T-cell (primary cell): ENCODE results near the gene SMIM17. TPM values are rescaled to one million over a fixed set of nuclear protein-coding genes. Genes with fewer than 3 reads are reported as not detected.

Experiments
- ATAC-seq, 4 experiments: fragments of 200-7000 bp in 3 of 4; fragments of 150-1000 bp in 1 of 4; cut with Tn5 transposase; replicated peaks in 1 of 4; 1 replicate in 3 of 4; 2 replicates in 1 of 4; pipeline ENCODE4 v1.10.0; 2021; ENCODE audit warnings: moderate library complexity in 3 of 4, mild to moderate bottlenecking in 2 of 4, moderate number of reproducible peaks in 1 of 4
- CTCF ChIA-PET, 2 donors: fragments of 300-600 bp; sonication (Branson Sonifier 250); formaldehyde crosslinking; loops; one replicate each; lab custom pipeline; 2022; ENCODE audit warnings: antibody characterized with exemption in 2 of 2; lab: Charles Lee
- POLR2A ChIA-PET, 2 donors: fragments of 300-600 bp; sonication (Branson Sonifier 250); formaldehyde crosslinking; loops; one replicate each; lab custom pipeline; 2022; ENCODE audit warnings: antibody characterized with exemption in 2 of 2; lab: Charles Lee
- DNase-seq, 35 experiments: peaks; one replicate each; pipeline versions ENCODE4 v3.0.0 to v3.0.0-alpha.2; 2013 to 2023
- H3K27ac ChIP-seq: one replicate; pipeline ENCODE4 v1.5.1; 2013; ENCODE audit warnings: low read length
- H3K27me3 ChIP-seq, 2 experiments: replicated peaks in 1 of 2; 1 replicate in 1 of 2; 2 replicates in 1 of 2; pipeline versions ENCODE4 v1.6.1 to v1.7.0; 2013; ENCODE audit warnings: low read length in 1 of 2, mixed read lengths in 1 of 2; ENCODE audit not compliant: control insufficient read depth in 2 of 2, insufficient read depth in 2 of 2; ENCODE audit errors: extremely low read depth in 1 of 2
- H3K36me3 ChIP-seq, 2 donors: 1 replicate in 1 of 2; 2 replicates in 1 of 2; pipeline versions ENCODE4 v1.6.1 to v1.7.0; 2013; ENCODE audit warnings: low read length in 1 of 2; ENCODE audit not compliant: control insufficient read depth in 2 of 2, insufficient read depth in 1 of 2; ENCODE audit errors: extremely low read depth in 1 of 2
- H3K4me1 ChIP-seq, 2 experiments: 1 replicate in 1 of 2; 2 replicates in 1 of 2; pipeline versions ENCODE4 v1.6.1 to v1.7.0; 2013; ENCODE audit warnings: low read length in 2 of 2, mixed read lengths in 1 of 2; ENCODE audit not compliant: insufficient read depth in 2 of 2, control insufficient read depth in 1 of 2; ENCODE audit errors: extremely low read depth in 1 of 2
- H3K4me3 ChIP-seq, 2 donors: 1 replicate in 1 of 2; 2 replicates in 1 of 2; pipeline versions ENCODE4 v1.5.1 to v1.7.0; 2013; ENCODE audit warnings: mild to moderate bottlenecking in 2 of 2, low read length in 1 of 2, moderate library complexity in 1 of 2; ENCODE audit not compliant: control insufficient read depth in 1 of 2; ENCODE audit errors: extremely low read depth in 1 of 2
- H3K9me3 ChIP-seq: 2 replicates; pipeline ENCODE4 v1.7.0; 2013
- H3K27ac Mint-ChIP-seq, 2 donors: one replicate each; pipeline ENCODE4 v1.8.0; 2020 to 2021; ENCODE audit warnings: mild to moderate bottlenecking in 2 of 2, mixed read lengths in 2 of 2
- H3K27me3 Mint-ChIP-seq, 2 donors: one replicate each; pipeline ENCODE4 v1.8.0; 2021 to 2022; ENCODE audit warnings: mixed read lengths in 2 of 2
- H3K36me3 Mint-ChIP-seq: one replicate; pipeline ENCODE4 v1.8.0; 2021; ENCODE audit warnings: mixed read lengths
- H3K4me1 Mint-ChIP-seq, 3 donors: one replicate each; pipeline ENCODE4 v1.8.0; 2020 to 2022; ENCODE audit warnings: mixed read lengths in 3 of 3, mild to moderate bottlenecking in 1 of 3
- H3K4me3 Mint-ChIP-seq, 3 donors: one replicate each; pipeline ENCODE4 v1.8.0; 2020 to 2022; ENCODE audit warnings: mild to moderate bottlenecking in 3 of 3, mixed read lengths in 3 of 3, moderate library complexity in 3 of 3
- H3K9me3 Mint-ChIP-seq, 3 donors: one replicate each; pipeline ENCODE4 v1.8.0; 2020 to 2022; ENCODE audit warnings: mixed read lengths in 3 of 3
- WGBS: methylation state at CpG from one replicate; pipeline ENCODE4 v1.1.5; 2013; ENCODE audit warnings: missing lambda C conversion rate; ENCODE audit not compliant: insufficient coverage; 5-methylcytosine and 5-hydroxymethylcytosine counted together
- total RNA-seq, 35 experiments: library from RNA in 6 of 35; stranded (reverse) in 6 of 35; fragments of 120-200 nt in 1 of 35; gene quantifications; one replicate each; pipeline versions ENCODE4 v1.2.1 to v1.2.4 and lab custom pipeline; 2013 to 2026

SMIM17 gene
- not detected for total RNA-seq
- total RNA-seq (2013): not detected
- 0 to 0.34 (median 0.07) reads per million in 29 experiments for total RNA-seq (lab: John Stamatoyannopoulos, UW)

GRCh38 chr19:56642711-56643459 lies at the start of gene SMIM17:
Gene SMIM17, plus strand, starts transcription at chr19:56643159. Its CDS starts 2,509 bp downstream, at chr19:56645668.
- Mint-ChIP-seq H3K4me3 (no peak within 1 kb of the TSS), H3K27ac (no peak within 1 kb of the TSS)
- 26% methylated on average over 44 of the region's 60 CpGs for WGBS

GRCh38 chr19:56594446-56594782 lies 48.5 kb upstream of the SMIM17 start:
- Mint-ChIP-seq H3K4me1 (peaks cover 20 to 25% (median 23%) of the 10 kb centered on the region in 3 donors), H3K27ac (peak overlapping the region; percentile 19 to 44), H3K4me3 (peak overlapping the region; percentile 80 to 93 (median 91)), H3K27me3 (no peaks in the 10 kb centered on the region), H3K36me3 (peaks cover 22% of the 10 kb centered on the region), H3K9me3 (peaks cover 14 to 24% (median 18%) of the 10 kb centered on the region in 3 donors)
- ChIA-PET CTCF (no interaction called here), POLR2A (no interaction called here)
- DNase-seq (no peak), ATAC-seq (no peak)
- H3K9me3 ChIP-seq: no peaks in the 10 kb centered on the region
- no peak overlapping the region for H3K4me3 ChIP-seq
- peaks cover 6 to 19% of the 10 kb centered on the region in 2 experiments for H3K4me1 ChIP-seq
- peaks cover 0 to 9% of the 10 kb centered on the region in 2 experiments for H3K27me3 ChIP-seq
- 84% methylated on average over 4 of the region's 4 CpGs for WGBS
- H3K36me3 ChIP-seq: no peaks in the 10 kb centered on the region
- H3K27ac ChIP-seq: peak overlapping the region; percentile 33

More at GRCh38 chr19:56642711-56643459, at the start of gene SMIM17:
- Histone ChIP-seq H3K9me3 (no peaks in the 10 kb centered on the region), H3K4me3 (no peak within 1 kb of the TSS), H3K27me3 (peaks cover 0 to 30% of the 10 kb centered on the region in 2 experiments), H3K36me3 (no peaks in the 10 kb centered on the region), H3K4me1 (no peaks in the 10 kb centered on the region), H3K27ac (no peak within 1 kb of the TSS)
- H3K36me3 Mint-ChIP-seq: peaks cover 13% of the 10 kb centered on the region
- peaks cover 7 to 16% of the 10 kb centered on the region in 2 donors for H3K27me3 Mint-ChIP-seq
- no peaks in the 10 kb centered on the region for H3K4me1 Mint-ChIP-seq
- DNase-seq: no peak
- no peak for ATAC-seq
- ChIA-PET POLR2A (no interaction called here), CTCF (no interaction called here)
- peaks cover 34 to 52% (median 46%) of the 10 kb centered on the region in 3 donors for H3K9me3 Mint-ChIP-seq

GRCh38 chr19:56594783-56595547 lies 48.0 kb upstream of the SMIM17 start, which contains the start of gene ZNF71:
Gene ZNF71, plus strand, starts transcription at chr19:56595302. Its CDS starts 6,257 bp downstream, at chr19:56601559.
- Mint-ChIP-seq H3K36me3 (peaks cover 22% of the 10 kb centered on the region), H3K27ac (peak within 1 kb of the TSS; percentile 75 to 87), H3K9me3 (peaks cover 14 to 24% (median 18%) of the 10 kb centered on the region in 3 donors), H3K27me3 (no peaks in the 10 kb centered on the region), H3K4me3 (peak within 1 kb of the TSS; percentile 80 to 93 (median 91)), H3K4me1 (peaks cover 20 to 25% (median 23%) of the 10 kb centered on the region in 3 donors)
- ChIA-PET POLR2A (interaction anchor here in 1 of 2 donors (0.7 kb wide), 1 partner anchor 274 kb away, joined by 15 read pairs; no protein-coding TSS in a partner anchor), CTCF (interaction anchor here in 1 of 2 donors (0.6 kb wide), 1 partner anchor 8 kb away, joined by 9 read pairs; no protein-coding TSS in a partner anchor)
- peak within 1 kb of the TSS; percentile 73 to 91 for H3K4me3 ChIP-seq
- peak; percentile 95 to 96 (median 95) for ATAC-seq
- peaks cover 6 to 19% of the 10 kb centered on the region in 2 experiments for H3K4me1 ChIP-seq
- H3K27me3 ChIP-seq: peaks cover 0 to 4% of the 10 kb centered on the region in 2 experiments
- peak within 1 kb of the TSS; percentile 33 for H3K27ac ChIP-seq
- H3K9me3 ChIP-seq: no peaks in the 10 kb centered on the region
- peak; percentile 70 to 87 (median 79) for DNase-seq
- WGBS: 1% methylated on average over 48 of the region's 52 CpGs
- no peaks in the 10 kb centered on the region for H3K36me3 ChIP-seq

GRCh38 chr19:56595548-56595899 lies 47.4 kb upstream of the SMIM17 start:
- peaks cover 15 to 25% (median 18%) of the 10 kb centered on the region in 3 donors for H3K9me3 Mint-ChIP-seq

GRCh38 chr19:56596676-56597075 lies 46.3 kb upstream of the SMIM17 start:
- Mint-ChIP-seq H3K27ac (no peak overlapping the region), H3K36me3 (peaks cover 32% of the 10 kb centered on the region), H3K4me3 (peak overlapping the region in 2 of 3 donors; percentile 80 to 91), H3K9me3 (peaks cover 21 to 27% (median 24%) of the 10 kb centered on the region in 3 donors), H3K4me1 (peaks cover 24 to 26% (median 25%) of the 10 kb centered on the region in 3 donors), H3K27me3 (no peaks in the 10 kb centered on the region)
- ChIA-PET CTCF (no interaction called here), POLR2A (no interaction called here)
- H3K36me3 ChIP-seq: peaks cover 0 to 11% of the 10 kb centered on the region in 2 donors
- H3K9me3 ChIP-seq: no peaks in the 10 kb centered on the region
- no peaks in the 10 kb centered on the region for H3K27me3 ChIP-seq
- no peak for ATAC-seq
- H3K27ac ChIP-seq: no peak overlapping the region
- H3K4me3 ChIP-seq: no peak overlapping the region
- DNase-seq: no peak
- peaks cover 6 to 19% of the 10 kb centered on the region in 2 experiments for H3K4me1 ChIP-seq
- no CpG with 5 or more reads among the region's 4 CpGs for WGBS

More at GRCh38 chr19:56595548-56595899, 47.4 kb upstream of the SMIM17 start:
- ATAC-seq (peak; percentile 39 to 43 (median 40)), DNase-seq (no peak)
- Histone ChIP-seq H3K27me3 (no peaks in the 10 kb centered on the region), H3K9me3 (no peaks in the 10 kb centered on the region), H3K4me1 (peaks cover 6 to 19% of the 10 kb centered on the region in 2 experiments), H3K4me3 (peak overlapping the region; percentile 73 to 91), H3K36me3 (no peaks in the 10 kb centered on the region), H3K27ac (no peak overlapping the region)
- Mint-ChIP-seq H3K4me1 (peaks cover 22 to 25% (median 23%) of the 10 kb centered on the region in 3 donors), H3K27ac (peak overlapping the region; percentile 75 to 87), H3K27me3 (no peaks in the 10 kb centered on the region), H3K4me3 (peak overlapping the region; percentile 80 to 93 (median 91)), H3K36me3 (peaks cover 24% of the 10 kb centered on the region)
- WGBS: 2% methylated on average over 4 of the region's 4 CpGs
- POLR2A ChIA-PET: interaction anchor here in 1 of 2 donors (0.7 kb wide), 1 partner anchor 275 kb away, joined by 15 read pairs; no protein-coding TSS in a partner anchor
- CTCF ChIA-PET: no interaction called here

- Mint-ChIP-seq H3K27ac (no peak overlapping the region), H3K27me3 (no peaks in the 10 kb centered on the region), H3K9me3 (peaks cover 17 to 30% (median 24%) of the 10 kb centered on the region in 3 donors), H3K4me1 (peaks cover 24 to 28% (median 25%) of the 10 kb centered on the region in 3 donors), H3K4me3 (no peak overlapping the region), H3K36me3 (peaks cover 42% of the 10 kb centered on the region)
- ChIA-PET CTCF (no interaction called here), POLR2A (no interaction called here)
- H3K9me3 ChIP-seq: peaks cover 2% of the 10 kb centered on the region
- DNase-seq (no peak), ATAC-seq (no peak)
- H3K4me1 ChIP-seq: peaks cover 6 to 19% of the 10 kb centered on the region in 2 experiments
- peaks cover 0 to 13% of the 10 kb centered on the region in 2 donors for H3K36me3 ChIP-seq
- WGBS: no CpG with 5 or more reads among the region's 4 CpGs
- H3K27ac ChIP-seq: no peak overlapping the region
- H3K27me3 ChIP-seq: no peaks in the 10 kb centered on the region
- no peak overlapping the region for H3K4me3 ChIP-seq
Observed at GRCh38 chr19:56597696-56598095, 45.3 kb upstream of the SMIM17 start.
